T-helper 1 cell treated with Interleukin-12 subunit alpha and Interleukin-12 subunit beta and Interleukin-4 antibody, amounts not matched to agents 30 ng/mL and 1 ng/mL, for 36 hours (primary cell): ENCODE results near the gene GTPBP3. TPM values are rescaled to one million over a fixed set of nuclear protein-coding genes. Genes with fewer than 3 reads are reported as not detected.

ENCODE experiments used
- intact Hi-C: fragments of 100-400 bp; cut with micrococcal nuclease; formaldehyde crosslinking; loops from one replicate; pipeline ENCODE4 v1.15.1; 2024
- total RNA-seq: library from RNA; stranded (reverse); gene quantifications from 2 replicates; pipeline ENCODE4 v1.2.3, GENCODE V29; 2022

The GTPBP3 gene
- total RNA-seq, 1 donor from 2014 or later = 32.3 TPM

GRCh38 chr19:17378271-17378670 lies 40.9 kb downstream of the GTPBP3 start:
- intact Hi-C loops = no loop called here

- intact Hi-C loops = no loop called here
Measured at GRCh38 chr19:17379221-17379631, 41.9 kb downstream of the GTPBP3 start.

GRCh38 chr19:17380426-17381138 lies 43.2 kb downstream of the GTPBP3 start:
- intact Hi-C loops = no loop called here

- intact Hi-C loops = loop anchor here (1.0 kb wide), 2 partner anchors 40 to 94 kb away; no protein-coding TSS in a partner anchor
Measured at GRCh38 chr19:17385878-17386611, 48.7 kb downstream of the GTPBP3 start.

- intact Hi-C loops = loop anchor here (1.0 kb wide), 1 partner anchor 322 kb away; no protein-coding TSS in a partner anchor
Measured at GRCh38 chr19:17389288-17389687, 51.9 kb downstream of the GTPBP3 start.

GRCh38 chr19:17389957-17390664 lies 52.8 kb downstream of the GTPBP3 start:
- intact Hi-C loops = loop anchor here (1.0 to 5.0 kb wide), 3 partner anchors 53 to 323 kb away; partner anchors contain the start of gene GTPBP3

GRCh38 chr19:17390665-17391370 lies 53.5 kb downstream of the GTPBP3 start:
- intact Hi-C loops = loop anchor here (1.0 to 5.0 kb wide), 7 partner anchors 8 to 264 kb away; partner anchors contain the start of genes BABAM1 and GTPBP3

- intact Hi-C loops = loop anchor here (1.0 to 5.0 kb wide), 7 partner anchors 8 to 264 kb away; partner anchors contain the start of genes BABAM1 and GTPBP3
Measured at GRCh38 chr19:17391371-17392151, 54.2 kb downstream of the GTPBP3 start.

Other genes starting within 250 kb of the GTPBP3 start
- gene USE1, start 122.2 kb upstream of the GTPBP3 start, total RNA-seq = 27.8 and 31.3 TPM in 2 replicates
- gene OCEL1, start 111.3 kb upstream of the GTPBP3 start, total RNA-seq = 15.7 and 21.3 TPM in 2 replicates
- gene NR2F6, start 91.6 kb upstream of the GTPBP3 start, total RNA-seq = 6.4 and 6.5 TPM in 2 replicates
- 0.22 and 0.80 TPM in 2 replicates for gene USHBP1, start 72.8 kb upstream of the GTPBP3 start, total RNA-seq
- 107 and 113 TPM in 2 replicates for gene BABAM1, start 70.1 kb upstream of the GTPBP3 start, total RNA-seq
- 3.7 and 4.5 TPM in 2 replicates for gene ANKLE1, start 55.7 kb upstream of the GTPBP3 start, total RNA-seq
- gene ABHD8, start 34.1 kb upstream of the GTPBP3 start, total RNA-seq = 12.0 and 12.7 TPM in 2 replicates
- 81.3 and 84.7 TPM in 2 replicates for gene MRPL34, start 31.7 kb upstream of the GTPBP3 start, total RNA-seq
- gene DDA1, start 28.0 kb upstream of the GTPBP3 start, total RNA-seq = 44.5 and 45.8 TPM in 2 replicates
- gene ANO8, start 2.7 kb upstream of the GTPBP3 start, total RNA-seq = 13.2 and 13.6 TPM in 2 replicates
- 0.12 TPM in 1 of 2 replicates, not detected in the other for gene PLVAP, start 39.8 kb downstream of the GTPBP3 start, total RNA-seq
- gene CCDC194, start 56.6 kb downstream of the GTPBP3 start, total RNA-seq = 4.1 and 4.5 TPM in 2 replicates
- 214 and 218 TPM in 2 replicates for gene BST2, start 68.1 kb downstream of the GTPBP3 start, total RNA-seq
- 38.7 and 39.2 TPM in 2 replicates for gene MVB12A, start 82.5 kb downstream of the GTPBP3 start, total RNA-seq
- gene TMEM221, start 111.1 kb downstream of the GTPBP3 start, total RNA-seq = not detected in 2 replicates
- gene NXNL1, start 123.4 kb downstream of the GTPBP3 start, total RNA-seq = not detected in 2 replicates
- gene SLC27A1, start 133.0 kb downstream of the GTPBP3 start, total RNA-seq = 1.4 and 1.7 TPM in 2 replicates
- 63.3 and 68.7 TPM in 2 replicates for gene PGLS, start 174.1 kb downstream of the GTPBP3 start, total RNA-seq
- 53.4 and 62.0 TPM in 2 replicates for gene COLGALT1, start 218.1 kb downstream of the GTPBP3 start, total RNA-seq